Retinal pigment epithelial cell (primary cell): ENCODE measurements around the gene VWF.

Experiments used
- DNase-seq: peaks from one replicate; pipeline ENCODE4 v3.0.0-alpha.2; 2010; ENCODE audit warnings: low read depth
- H3K4me3 ChIP-seq: 2 replicates; pipeline ENCODE4 v1.5.1; 2011; ENCODE audit warnings: mild to moderate bottlenecking, low read length, control low read depth, moderate library complexity
- CTCF ChIP-seq: conservative IDR thresholded peaks from 2 replicates; pipeline ENCODE4 v1.5.1; 2011; ENCODE audit warnings: low read depth, low read length, control low read depth, inconsistent platforms

Gene VWF

GRCh38 chr12:6057700-6058099, 66.8 kb downstream of the VWF start:
- H3K4me3 ChIP-seq: no peak overlapping the region
- DNase-seq: no peak
- TF ChIP-seq CTCF: peak; percentile 5

- peak; percentile 53 for TF ChIP-seq CTCF
- no peak for DNase-seq
- H3K4me3 ChIP-seq: no peak overlapping the region
Observed at GRCh38 chr12:6056406-6057240, 67.8 kb downstream of the VWF start.

- no peak overlapping the region for H3K4me3 ChIP-seq
- TF ChIP-seq CTCF: no peak
- DNase-seq: peak; percentile 66
Observed at GRCh38 chr12:6053541-6053940, 70.9 kb downstream of the VWF start.

- no peak for TF ChIP-seq CTCF
- no peak for DNase-seq
- no peak overlapping the region for H3K4me3 ChIP-seq
Observed at GRCh38 chr12:6052940-6053329, 71.5 kb downstream of the VWF start.

GRCh38 chr12:6052206-6052939, 72.1 kb downstream of the VWF start:
- DNase-seq: no peak
- TF ChIP-seq CTCF: no peak
- H3K4me3 ChIP-seq: no peak overlapping the region

- no peak for TF ChIP-seq CTCF
- DNase-seq: no peak
- H3K4me3 ChIP-seq: no peak overlapping the region
Observed at GRCh38 chr12:6049992-6050391, 74.5 kb downstream of the VWF start.

- no peak overlapping the region for H3K4me3 ChIP-seq
- no peak for TF ChIP-seq CTCF
- DNase-seq: no peak
Observed at GRCh38 chr12:6049587-6049986, 74.9 kb downstream of the VWF start.
